NCI-H446 treated with DMSO at 0.1 percent for 48 hours (cell line): ENCODE results near the gene LIG4.
A peak's percentile ranks its signal among the peaks of the same experiment; 100 is the strongest.
"Not testable (repeated sequence)": the region's sequence is repeated elsewhere in the genome, so short reads cannot be mapped to it uniquely, and the experiment has no call there.

ENCODE experiments used
- DNase-seq: peaks from one replicate; lab custom pipeline; 2025; lab: John Stamatoyannopoulos, UW

The LIG4 gene

DNA sequence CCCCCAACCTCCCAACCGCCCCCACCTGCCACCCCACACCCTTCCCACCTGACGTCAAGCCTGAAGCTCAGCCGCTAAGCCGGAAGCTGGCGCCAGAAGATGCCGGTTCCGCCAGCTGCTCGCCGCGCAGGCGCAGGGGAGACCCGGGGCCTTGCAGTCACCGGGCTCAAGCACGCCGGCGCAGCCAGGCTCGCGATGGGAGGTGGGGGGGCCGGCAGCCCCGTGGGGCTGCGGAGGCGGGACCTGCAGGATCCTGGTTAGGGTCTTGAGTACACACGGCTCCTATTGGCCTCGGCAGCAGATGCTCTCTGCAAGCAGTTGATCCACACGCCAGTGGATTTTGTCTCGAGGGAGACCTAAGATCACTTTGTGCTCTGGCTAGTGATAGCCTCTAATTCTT lies at the start of gene LIG4:
Gene LIG4, minus strand, starts transcription at position 101 of the 400 bp plus-strand sequence. CDS start 4,268 bp downstream, outside the sequence.
- DNase-seq: peak; percentile 44

DNA sequence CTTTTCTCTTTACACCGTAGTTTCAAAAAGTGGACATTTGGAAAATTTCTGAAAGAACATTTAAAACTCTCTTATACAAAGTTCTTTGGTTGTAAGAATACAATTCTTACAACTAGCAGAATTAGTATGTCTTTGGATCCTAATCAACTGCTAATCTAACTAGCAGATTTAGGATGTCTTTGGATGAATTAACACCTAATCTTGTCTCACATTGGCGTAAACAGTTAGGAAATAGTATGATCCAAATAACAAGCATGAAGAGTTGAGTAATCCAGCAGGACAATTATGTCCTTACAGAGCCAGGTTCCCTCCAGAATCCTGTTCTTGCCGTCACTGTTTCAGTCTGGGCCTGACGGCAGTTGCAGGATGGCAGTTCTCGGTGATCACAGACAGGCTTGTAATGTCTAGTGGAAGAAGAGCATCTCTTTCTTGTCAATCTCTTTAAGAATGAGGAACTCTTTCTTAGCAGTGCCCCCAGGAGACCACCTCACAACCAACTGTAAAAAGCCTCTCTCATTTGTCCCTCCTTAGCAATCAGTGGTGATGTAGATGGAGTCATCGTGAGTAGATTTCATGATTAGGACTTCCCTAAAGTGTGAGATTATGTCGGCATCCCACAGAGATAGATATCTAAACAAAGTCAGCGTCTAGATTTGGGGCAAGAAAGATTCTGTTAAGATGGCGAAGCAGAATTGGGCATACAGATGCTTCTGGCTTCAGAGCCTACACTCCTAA lies 48.5 kb upstream of the LIG4 start:
- no peak for DNase-seq

DNA sequence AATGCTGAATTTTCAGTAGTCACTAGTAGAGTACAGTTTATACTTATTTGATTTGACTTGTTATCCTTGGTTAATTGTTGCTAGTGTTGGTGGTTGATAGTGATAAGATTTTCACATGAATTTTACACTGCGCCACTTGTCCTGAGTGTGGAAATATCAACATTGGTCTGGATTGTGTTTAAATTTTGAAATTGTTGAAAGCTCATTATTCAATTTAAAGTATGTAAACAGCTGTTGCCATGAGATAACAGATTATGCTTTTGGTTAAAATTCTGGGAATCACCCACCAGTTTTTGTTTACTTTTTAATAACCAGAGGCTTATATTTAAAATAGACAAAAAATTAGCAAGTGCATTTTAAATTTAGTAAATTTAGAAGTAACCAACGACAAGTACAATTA lies 41.9 kb upstream of the LIG4 start:
- no peak for DNase-seq

DNA sequence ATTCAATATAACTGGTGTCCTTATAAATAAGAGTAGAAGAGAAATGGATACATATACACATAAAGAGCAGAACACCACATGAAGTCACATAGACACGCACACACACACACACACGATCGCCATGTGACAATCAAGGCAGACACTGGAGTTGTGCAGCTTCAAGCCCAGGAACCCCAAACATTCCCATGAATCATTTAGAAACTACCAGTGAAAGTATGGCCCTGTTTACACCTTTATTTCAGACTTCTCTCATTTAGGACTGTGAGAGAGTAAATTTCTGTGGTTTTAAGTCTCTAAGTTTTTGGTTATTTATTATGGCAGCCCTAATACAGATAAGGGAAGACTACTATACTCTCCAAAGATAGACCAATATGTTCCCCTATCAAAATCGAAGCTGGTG lies 33.8 kb upstream of the LIG4 start:
- no peak for DNase-seq

DNA sequence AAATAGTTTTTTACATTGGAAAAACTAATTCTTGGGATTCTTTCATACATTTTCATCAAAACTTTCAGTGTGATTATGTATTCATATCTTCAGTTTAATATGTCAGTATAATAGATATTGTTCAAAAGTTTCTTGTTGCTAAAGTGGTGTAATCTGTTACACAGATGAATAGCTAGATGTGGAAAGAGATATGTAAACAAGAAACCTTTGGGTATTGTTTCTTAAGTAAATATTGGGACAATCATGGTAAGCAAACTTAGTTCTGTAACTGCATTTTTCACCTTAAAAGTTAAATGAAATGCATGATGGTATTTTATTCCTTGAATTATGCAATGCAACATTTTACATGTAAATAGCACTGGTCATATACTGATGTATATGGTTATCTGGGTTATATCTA lies 15.0 kb upstream of the LIG4 start:
- DNase-seq: no peak

DNA sequence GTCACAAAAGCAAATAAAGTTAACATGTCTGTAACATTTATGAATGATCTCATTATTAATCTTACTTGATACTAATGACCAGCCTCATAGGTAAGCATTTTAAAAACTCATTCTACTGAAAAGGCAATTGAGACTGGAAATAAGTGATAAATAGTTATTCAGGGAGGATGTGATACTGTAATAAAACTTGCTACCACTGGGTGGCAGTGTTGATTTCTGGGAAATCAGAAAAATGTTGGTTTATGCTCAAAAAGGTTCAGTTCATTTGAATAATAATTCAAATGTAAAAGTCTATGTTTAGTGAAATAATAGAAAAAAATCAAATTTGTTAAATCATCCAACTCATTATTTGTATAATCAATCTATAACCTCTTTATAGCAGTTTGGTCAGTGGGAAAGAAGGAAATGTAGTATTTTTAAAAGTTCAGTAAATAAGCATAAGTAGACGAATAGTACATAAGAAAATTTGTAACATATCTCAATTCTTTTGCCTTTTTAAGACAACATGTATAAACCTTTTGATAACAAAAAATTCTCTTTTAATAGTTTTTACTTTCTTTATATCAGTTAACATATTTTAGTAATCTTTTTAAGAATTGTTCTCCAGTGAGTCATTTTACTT lies 12.4 kb upstream of the LIG4 start:
- DNase-seq: no peak

DNA sequence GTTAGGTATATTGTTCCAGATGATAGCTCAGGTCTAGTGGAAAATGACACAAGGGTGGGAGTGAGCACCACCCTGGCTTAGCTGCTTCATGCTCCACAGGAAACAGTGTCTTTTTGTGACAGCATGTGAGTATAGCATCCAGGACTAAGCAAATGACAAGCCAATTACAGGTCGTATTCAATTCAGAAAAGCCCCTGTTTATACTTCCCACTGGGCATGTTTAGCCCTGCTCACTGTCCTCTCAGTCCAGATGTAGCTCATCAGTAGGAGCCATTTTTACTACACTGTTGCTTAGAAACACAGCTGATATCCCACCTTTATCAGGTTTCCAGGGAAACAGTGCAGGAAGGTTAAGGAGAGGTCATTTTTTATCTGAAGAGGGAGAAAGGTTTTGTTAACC lies 10.8 kb upstream of the LIG4 start:
- DNase-seq: no peak

DNA sequence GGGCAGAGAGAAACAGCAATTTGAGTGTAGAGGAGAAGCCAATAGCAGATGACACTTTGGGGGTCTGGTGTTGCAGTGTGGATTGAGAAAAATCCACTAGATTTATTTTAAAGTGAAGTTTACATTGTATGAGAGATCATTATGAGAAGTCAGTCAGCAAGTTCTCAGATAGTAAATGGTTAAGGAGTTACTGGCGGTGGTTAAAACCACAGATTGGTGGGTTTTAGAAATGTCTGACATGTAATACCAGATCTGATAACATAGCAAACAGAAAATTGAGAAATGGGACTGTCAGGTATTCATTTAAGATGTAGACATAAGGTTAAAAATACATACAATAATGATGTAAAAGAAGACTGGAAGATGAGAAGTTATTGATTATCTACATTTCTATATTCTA lies 10.1 kb upstream of the LIG4 start:
- no peak for DNase-seq

DNA sequence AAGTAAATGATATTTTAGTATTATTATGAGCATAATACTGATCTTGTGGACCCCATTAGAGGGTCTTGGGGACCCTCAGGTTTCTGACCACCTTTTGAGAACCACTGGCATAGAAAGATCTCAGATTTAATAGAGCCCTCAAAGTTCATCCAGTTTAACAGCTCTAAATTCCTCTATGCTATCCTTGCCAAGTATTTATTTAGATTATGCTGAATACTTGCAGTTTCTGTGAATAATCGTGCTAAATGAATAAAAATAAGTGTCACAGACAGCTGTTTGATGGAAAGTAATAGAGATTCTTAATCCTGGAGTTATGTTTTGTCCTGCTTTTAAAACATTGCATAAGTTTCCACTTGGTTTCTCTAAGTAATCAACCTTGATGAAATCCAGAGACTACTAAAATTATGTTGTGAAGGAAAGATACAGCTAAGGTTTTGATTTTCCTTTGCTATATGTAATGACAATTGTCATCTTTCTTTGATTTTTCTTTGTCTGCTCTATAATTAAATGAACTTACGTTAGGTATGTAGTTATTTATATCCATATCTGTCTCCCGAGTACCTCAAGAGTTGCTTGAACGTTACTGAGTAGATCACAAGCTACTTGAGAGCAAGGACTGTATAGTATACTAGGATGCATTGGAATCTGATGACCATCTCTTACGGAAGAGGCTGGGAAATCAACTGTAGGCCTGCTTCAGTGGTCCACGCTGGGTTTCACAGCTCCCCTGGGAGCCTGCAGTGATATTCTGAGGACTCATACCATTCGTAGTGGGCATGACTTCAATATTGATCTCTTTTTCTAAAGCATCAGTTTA lies 8.6 kb upstream of the LIG4 start:
- DNase-seq: no peak

DNA sequence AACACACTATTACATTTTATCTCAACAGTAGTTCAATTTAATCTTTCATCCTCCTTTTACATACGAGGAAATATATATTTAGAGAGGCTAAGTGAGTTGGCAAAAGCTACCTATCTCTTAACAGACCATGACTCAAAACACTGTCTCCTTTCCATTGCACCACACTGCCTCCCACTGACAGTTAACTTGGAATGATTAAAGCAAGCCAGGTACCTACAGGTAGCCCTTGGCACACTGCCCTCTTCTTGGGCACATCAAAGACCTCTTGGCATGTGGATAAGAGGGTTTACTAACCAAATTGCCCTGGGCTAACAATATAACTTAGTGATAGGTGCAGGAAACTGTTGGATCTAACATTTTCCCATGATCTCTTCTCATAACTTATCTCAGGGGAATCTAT lies 4.7 kb upstream of the LIG4 start:
- no peak for DNase-seq

DNA sequence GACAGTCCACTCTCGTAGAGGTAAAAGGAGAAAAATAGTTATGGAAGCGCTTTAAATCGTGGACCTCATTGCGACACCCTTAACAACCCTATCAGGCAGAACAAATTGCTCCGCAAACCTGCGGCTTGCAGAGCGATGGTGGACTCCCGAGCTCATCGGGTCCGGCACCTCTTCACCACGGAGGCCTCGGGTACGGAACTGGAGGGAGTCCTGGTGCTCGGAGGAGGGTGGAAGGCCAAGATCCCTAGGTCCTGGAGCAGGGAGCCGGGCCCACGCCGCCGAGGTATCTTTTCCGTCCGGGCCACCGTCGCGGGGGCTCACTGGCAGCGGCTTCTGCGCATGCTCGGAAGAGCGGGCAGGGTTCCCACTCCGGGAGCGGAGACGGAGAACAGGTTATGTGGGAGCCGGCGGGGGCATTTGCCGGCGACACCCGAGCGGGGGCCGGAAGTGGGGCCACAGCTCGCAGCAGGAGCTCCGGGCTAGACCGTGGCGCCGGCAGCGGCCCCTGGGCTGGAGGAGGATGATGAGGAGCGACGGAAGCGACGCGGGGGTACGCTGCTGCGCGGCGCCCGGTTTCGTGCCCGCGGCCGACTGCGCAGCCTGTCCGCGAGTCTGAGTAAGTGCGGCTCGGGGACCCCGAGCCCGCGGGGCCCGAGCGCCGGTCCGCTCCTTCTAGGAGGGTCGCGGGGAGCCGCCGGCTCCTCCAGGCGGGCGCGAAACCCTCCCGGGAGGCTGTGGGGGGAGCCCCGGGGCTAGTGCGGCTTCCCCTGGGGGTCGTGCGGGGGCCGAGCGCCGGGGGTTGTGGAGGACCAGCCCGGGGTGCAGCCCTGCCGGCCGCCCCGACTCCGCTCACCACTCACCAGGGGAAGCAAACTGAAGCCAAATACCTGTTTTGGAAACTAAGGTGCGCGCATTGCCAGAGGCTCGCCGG lies 3.0 kb upstream of the LIG4 start, which contains the start of gene ABHD13:
Gene ABHD13, plus strand, starts transcription at position 349 of the 931 bp plus-strand sequence. CDS start 10,827 bp downstream, outside the sequence.
- DNase-seq: peak; percentile 23

DNA sequence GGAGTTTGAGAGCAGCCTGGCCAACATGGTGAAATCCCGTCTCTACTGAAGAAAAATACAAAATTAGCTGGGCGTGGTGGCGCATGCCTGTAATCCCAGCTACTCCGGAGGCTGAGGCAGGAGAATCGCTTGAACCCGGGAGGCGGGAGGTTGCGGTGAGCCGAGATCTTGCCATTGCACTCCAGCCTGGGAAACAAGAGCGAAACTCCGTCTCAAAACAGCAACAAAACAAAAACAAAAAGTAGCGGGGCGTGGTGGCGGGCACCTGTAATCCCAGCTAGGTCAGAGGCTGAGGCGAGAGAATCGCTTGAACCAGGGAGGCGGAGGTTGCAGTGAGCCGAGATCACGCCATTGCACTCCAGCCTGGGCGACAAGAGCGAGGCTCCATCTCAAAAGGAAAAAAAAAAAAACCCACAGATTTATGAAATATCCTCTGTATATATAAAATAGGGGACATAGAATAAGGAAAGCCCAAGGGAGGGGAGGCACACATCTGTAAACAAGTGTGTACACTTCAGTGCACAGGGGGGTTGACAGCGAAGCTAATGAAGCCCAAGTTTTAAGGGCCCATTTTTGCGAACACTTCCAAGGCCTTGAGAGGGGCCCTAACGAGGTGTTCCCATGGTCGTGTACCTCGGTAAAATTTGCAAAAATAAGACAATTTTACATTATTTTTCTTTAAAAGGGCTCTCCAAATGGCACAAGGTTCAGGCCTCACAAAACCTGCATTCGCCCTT lies 2.1 kb upstream of the LIG4 start:
- not testable (repeated sequence) for DNase-seq

DNA sequence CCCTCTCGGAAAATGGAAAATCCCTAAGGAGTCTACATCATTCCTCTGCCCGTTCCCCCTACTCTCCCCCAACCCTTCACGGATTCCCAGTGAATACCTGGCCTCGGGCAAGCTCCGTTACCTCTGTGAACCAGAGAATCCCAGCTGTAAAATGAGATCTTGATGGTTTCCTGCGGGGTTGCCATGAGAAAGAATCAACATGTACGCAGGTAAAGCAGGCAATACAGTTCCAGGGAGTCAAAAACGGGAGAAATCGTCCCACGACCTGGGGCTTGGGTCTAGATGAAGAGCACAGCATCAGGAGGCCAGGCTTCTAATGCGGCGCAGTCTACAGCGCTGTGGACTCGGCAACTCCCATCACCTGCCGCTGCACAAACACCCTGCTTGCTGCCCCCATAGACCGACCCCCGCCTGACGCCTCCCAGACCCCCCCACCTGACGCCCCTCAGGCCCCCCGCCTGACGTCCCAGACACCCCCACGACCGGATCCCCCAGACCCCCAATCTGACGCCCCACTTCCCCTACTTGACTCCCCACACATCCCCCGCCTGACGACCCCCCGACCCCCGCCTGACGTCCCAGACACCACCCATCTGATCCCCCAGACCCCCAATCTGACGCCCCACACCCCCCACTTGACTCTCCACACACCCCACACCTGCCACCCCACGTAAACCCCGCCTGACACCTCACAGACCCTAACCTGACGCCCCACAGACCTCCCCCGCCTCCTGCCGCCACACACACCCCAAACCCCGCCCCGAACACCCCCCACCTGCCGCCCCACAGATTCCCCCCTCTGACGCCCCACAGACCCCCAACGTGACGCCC lies 680 bp downstream of the LIG4 start:
- DNase-seq: no peak

DNA sequence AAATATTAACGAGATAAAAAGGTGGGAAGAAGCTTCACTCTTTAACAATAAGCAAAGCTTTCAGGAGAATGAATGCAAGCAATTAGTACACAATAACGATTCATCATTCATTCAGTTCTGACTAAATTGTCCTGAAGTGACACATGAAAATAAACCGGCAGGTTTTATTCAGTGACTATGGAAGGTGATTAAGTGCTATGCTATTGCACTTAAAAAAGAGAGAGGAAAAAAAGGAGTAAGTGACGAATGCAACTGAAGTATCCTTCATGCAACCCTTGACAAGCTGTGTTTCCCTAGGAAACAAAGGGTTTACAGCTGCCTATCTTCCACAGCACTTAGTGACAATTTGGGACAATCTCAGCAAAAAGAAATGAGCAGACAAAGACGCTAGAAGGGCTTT lies 1.4 kb downstream of the LIG4 start:
- no peak for DNase-seq

DNA sequence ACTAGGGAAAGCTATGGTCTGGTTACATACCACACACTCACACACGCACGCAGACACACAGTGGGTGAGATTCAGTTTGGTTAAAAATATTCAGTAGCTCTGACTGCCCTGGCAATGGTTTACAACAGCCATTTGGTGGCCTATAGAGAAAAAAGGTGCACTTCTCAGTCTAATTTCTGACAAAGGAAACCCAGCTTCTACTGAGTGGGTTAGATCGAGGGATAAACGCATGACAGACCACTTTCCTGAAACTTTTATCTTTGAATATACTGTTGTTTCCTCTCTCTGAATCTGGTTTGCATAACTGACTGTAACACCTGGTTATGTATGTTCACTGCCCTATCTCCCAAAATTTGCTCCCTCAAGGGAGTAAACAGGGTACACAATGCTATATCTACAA lies 2.5 kb downstream of the LIG4 start:
- no peak for DNase-seq

DNA sequence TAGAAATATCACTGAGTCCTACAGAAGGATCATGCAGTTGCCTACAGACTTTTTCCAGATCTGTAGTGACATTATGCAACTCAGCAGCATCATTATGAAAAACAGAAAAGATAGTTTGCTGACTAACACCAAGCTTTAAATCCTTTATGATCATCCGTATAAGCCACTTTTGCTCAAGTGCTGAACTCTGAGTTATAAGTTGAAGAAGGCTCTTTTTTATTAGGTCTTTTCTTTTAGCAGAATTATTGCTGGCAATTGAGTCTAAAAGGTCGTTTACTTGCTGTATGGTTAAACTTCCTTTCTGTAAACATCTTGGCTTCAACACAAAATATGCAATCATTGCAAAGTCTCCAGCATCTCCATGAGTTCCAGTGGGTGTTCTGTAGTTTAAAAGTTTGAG lies 4.8 kb downstream of the LIG4 start:
- DNase-seq: no peak

DNA sequence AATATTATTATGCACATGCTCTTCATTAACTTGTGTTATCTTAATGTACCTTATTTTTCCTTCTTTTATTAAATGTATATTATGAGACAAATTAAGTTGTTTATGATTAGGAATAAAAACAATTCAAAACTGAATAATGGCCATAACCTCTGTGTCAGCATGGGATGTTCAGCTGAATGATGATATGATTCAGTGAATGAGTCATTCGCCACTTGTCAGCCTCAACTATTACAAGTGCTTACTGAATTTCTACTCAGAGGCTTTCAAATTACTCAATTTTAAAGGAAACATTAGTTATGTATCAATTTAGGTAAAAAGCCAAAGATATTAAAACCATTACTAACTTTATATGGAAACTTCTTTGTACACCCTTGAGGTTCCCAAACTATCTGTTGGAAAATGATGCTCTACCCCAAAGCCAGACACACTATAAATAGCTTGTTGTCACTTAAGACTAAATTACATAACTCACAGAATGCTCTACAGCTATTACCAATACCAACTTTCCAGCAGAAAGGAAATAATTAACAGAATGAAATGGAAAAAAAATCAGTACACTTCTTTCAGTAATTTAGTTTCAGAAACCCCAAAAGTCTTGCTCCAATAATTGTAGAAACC lies 14.4 kb downstream of the LIG4 start:
- DNase-seq: no peak

DNA sequence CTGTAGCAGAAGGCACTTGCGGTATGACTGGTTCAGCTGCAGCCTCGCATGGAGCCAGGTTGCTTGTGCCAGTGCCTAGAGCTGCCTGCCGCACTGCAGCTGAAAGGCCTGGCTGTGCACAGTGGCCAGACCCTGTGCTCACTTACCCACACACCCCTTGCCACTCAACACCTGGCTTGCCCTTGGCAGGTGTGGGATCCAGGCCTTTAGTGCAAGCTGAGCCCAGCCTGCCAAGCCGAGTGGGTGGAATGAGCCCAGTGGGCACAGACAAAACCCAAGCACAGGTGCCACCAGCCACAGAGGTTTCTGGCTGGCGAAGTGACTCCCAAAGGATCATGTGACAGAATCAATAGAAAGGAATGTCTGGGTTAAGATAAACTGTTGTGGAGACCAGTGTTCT lies 19.5 kb downstream of the LIG4 start:
- no peak for DNase-seq

DNA sequence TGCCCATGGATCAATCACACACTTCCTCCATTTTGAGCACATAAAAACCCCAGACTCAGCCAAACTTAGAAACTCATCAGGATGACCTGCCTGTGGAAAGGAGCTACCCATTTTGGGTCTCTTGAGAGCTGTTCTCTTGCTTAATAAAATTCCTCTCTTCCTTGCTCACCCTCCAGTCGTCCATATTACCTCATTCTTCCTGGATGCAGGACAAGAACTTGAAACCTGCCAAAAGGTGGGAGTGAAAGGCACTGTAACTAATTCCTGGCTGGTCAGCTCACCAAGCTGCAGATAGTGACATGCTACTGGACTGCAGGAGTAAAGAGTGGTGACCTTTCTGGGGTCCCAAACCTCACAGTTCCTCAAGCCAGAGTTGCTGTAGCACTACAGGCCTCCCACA lies 20.2 kb downstream of the LIG4 start:
- no peak for DNase-seq

DNA sequence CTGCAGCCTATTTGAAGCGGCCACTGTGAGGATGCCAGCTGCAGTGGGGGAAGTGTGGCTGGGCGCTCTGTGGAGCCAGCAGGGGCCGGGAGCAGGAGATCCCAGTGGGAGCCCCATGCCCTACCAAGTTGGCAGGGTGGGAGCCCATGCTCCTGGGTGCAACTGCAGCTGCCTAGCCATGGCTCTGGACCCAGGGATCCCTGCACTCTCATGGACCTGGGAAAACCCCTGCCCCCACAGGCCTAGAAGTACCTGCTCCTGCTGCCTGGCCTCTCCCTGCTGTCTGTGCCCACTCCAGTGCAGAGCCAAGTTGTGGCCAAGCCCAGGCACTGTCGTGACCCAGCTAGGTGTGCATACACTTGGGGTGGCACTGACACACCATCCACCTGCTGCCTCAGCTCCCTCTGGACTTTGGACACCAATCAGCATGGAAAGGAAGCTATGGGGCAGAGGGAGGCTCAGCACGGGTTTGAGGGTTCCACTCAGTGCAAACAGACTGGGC lies 20.9 kb downstream of the LIG4 start:
- no peak for DNase-seq
